Measurements from ENCODE around the gene CYRIA. TPM values are rescaled to one million over a fixed set of nuclear protein-coding genes. Genes with fewer than 3 reads are reported as not detected.

Gene CYRIA
- total and polyA plus RNA-seq, 7 donors, result 0.92 to 15.3 (median 9.0) TPM

GRCh38 chr2:16629770-16630169 lies 35.9 kb downstream of the CYRIA start:
- intact Hi-C loops (cut with DNase I), result no loop called here
- H3K36me3 ChIP-seq, result no peaks in the 10 kb centered on the region
- H3K9me3 ChIP-seq, result no peaks in the 10 kb centered on the region
- TF ChIP-seq CTCF (IDR thresholded peaks at IDR 0.05) (no peak), POLR2A (IDR thresholded peaks at IDR 0.05) (no peak), POLR2AphosphoS5 (IDR thresholded peaks at IDR 0.05) (no peak), EP300 (IDR thresholded peaks at IDR 0.05) (no peak)
- no peak for DNase-seq
- no peak overlapping the region for H3K4me3 ChIP-seq
- no peaks in the 10 kb centered on the region for H3K27me3 ChIP-seq
- H3K4me1 ChIP-seq, result peaks cover 0 to 34% (median 24%) of the 10 kb centered on the region in 4 donors
- no peak overlapping the region for H3K27ac ChIP-seq
- 90 to 93% methylated on average over 6 of the region's 6 CpGs for WGBS, 2 donors

GRCh38 chr2:16629044-16629443 lies 36.6 kb downstream of the CYRIA start:
- Histone ChIP-seq H3K27me3 (no peaks in the 10 kb centered on the region), H3K4me3 (no peak overlapping the region), H3K9me3 (no peaks in the 10 kb centered on the region), H3K27ac (no peak overlapping the region), H3K36me3 (no peaks in the 10 kb centered on the region), H3K4me1 (peaks cover 0 to 38% (median 27%) of the 10 kb centered on the region in 4 donors)
- TF ChIP-seq CTCF (IDR thresholded peaks at IDR 0.05) (no peak), POLR2A (IDR thresholded peaks at IDR 0.05) (no peak), EP300 (IDR thresholded peaks at IDR 0.05) (no peak), POLR2AphosphoS5 (IDR thresholded peaks at IDR 0.05) (no peak)
- DNase-seq, result no peak
- intact Hi-C loops (cut with DNase I), result no loop called here
- 77 to 80% methylated on average over 5 of the region's 5 CpGs for WGBS, 2 donors

GRCh38 chr2:16628314-16628713 lies 37.3 kb downstream of the CYRIA start:
- H3K9me3 ChIP-seq, result no peaks in the 10 kb centered on the region
- H3K27ac ChIP-seq, result no peak overlapping the region
- no peaks in the 10 kb centered on the region for H3K27me3 ChIP-seq
- intact Hi-C loops (cut with DNase I), result no loop called here
- no peak for DNase-seq
- peaks cover 0 to 38% (median 28%) of the 10 kb centered on the region in 4 donors for H3K4me1 ChIP-seq
- no peak overlapping the region for H3K4me3 ChIP-seq
- peaks cover 0 to 5% (median 0%) of the 10 kb centered on the region in 4 donors for H3K36me3 ChIP-seq
- no peak for TF ChIP-seq CTCF (IDR thresholded peaks at IDR 0.05)
- TF ChIP-seq EP300 (IDR thresholded peaks at IDR 0.05), result no peak
- no peak for TF ChIP-seq POLR2AphosphoS5 (IDR thresholded peaks at IDR 0.05)
- TF ChIP-seq POLR2A (IDR thresholded peaks at IDR 0.05), result no peak
- 53 to 68% methylated on average over 6 of the region's 6 CpGs for WGBS, 2 donors

GRCh38 chr2:16626997-16627605 lies 38.5 kb downstream of the CYRIA start:
- Histone ChIP-seq H3K4me1 (peaks cover 0 to 39% (median 28%) of the 10 kb centered on the region in 4 donors), H3K27ac (peak overlapping the region; percentile 5 to 64 (median 49)), H3K27me3 (no peaks in the 10 kb centered on the region), H3K4me3 (no peak overlapping the region), H3K36me3 (peaks cover 0 to 18% (median 3%) of the 10 kb centered on the region in 4 donors), H3K9me3 (no peaks in the 10 kb centered on the region)
- TF ChIP-seq CTCF (IDR thresholded peaks at IDR 0.05) (no peak), POLR2A (IDR thresholded peaks at IDR 0.05) (no peak), POLR2AphosphoS5 (IDR thresholded peaks at IDR 0.05) (no peak), EP300 (IDR thresholded peaks at IDR 0.05) (no peak)
- WGBS, 2 donors, result 68 to 72% methylated on average over 6 of the region's 6 CpGs
- intact Hi-C loops (cut with DNase I), result no loop called here
- DNase-seq, result no peak

- Histone ChIP-seq H3K4me3 (no peak overlapping the region), H3K4me1 (peaks cover 0 to 44% (median 28%) of the 10 kb centered on the region in 4 donors), H3K27ac (peak overlapping the region; percentile 5 to 64 (median 49)), H3K27me3 (no peaks in the 10 kb centered on the region), H3K36me3 (peaks cover 0 to 22% (median 3%) of the 10 kb centered on the region in 4 donors), H3K9me3 (no peaks in the 10 kb centered on the region)
- intact Hi-C loops (cut with DNase I), result no loop called here
- no peak for DNase-seq
- WGBS, 2 donors, result 65 to 75% methylated on average over 3 of the region's 3 CpGs
- TF ChIP-seq POLR2A (IDR thresholded peaks at IDR 0.05) (no peak), EP300 (IDR thresholded peaks at IDR 0.05) (no peak), POLR2AphosphoS5 (IDR thresholded peaks at IDR 0.05) (no peak), CTCF (IDR thresholded peaks at IDR 0.05) (no peak)
Observed at GRCh38 chr2:16626497-16626896, 39.1 kb downstream of the CYRIA start.
